Measurements from ENCODE around the gene MZT2A. TPM values are rescaled to one million over a fixed set of nuclear protein-coding genes. Genes with fewer than 3 reads are reported as not detected.
"Not testable (repeated sequence)": the region's sequence is repeated elsewhere in the genome, so short reads cannot be mapped to it uniquely, and the experiment has no call there.

MZT2A gene
- total and polyA plus RNA-seq, 2 experiments from 2014 or later, result 118 to 211 TPM

GRCh38 chr2:131488306-131489205 lies 3.6 kb downstream of the MZT2A start:
- Histone ChIP-seq H3K36me3 (replicated peaks; ENCODE audit: insufficient read depth, low read depth) (no peaks in the 10 kb centered on the region), H4K20me1 (ENCODE audit: insufficient read depth, poor library complexity, severe bottlenecking) (no peaks in the 10 kb centered on the region), H3K9me2 (replicated peaks; ENCODE audit: insufficient read depth) (no peaks in the 10 kb centered on the region), H3K4me3 (no peak overlapping the region), H3K4me2 (no peak overlapping the region), H3K27ac (no peak overlapping the region), H3K27me3 (no peaks in the 10 kb centered on the region), H3K9me3 (ENCODE audit: low read depth) (no peaks in the 10 kb centered on the region), H2AFZ (no peak overlapping the region), H3K4me1 (ENCODE audit: insufficient read depth) (no peaks in the 10 kb centered on the region), H3K79me2 (peaks cover 23% of the 10 kb centered on the region)
- DNase-seq (ENCODE audit: low spot score), result no peak
- TF ChIP-seq CTCF (IDR thresholded peaks at IDR 0.05; ENCODE audit: poor library complexity) (no peak), EZH2phosphoT487 (IDR thresholded peaks at IDR 0.05; ENCODE audit: low read depth, severe bottlenecking, unreplicated experiment) (no peak), EZH2 (IDR thresholded peaks at IDR 0.05; ENCODE audit: borderline replicate concordance) (no peak)
- 91% methylated on average over 14 of the region's 14 CpGs for WGBS (ENCODE audit: low lambda C conversion rate, missing lambda C conversion rate)

- H3K4me3 ChIP-seq; H4K20me1 ChIP-seq (ENCODE audit: insufficient read depth, poor library complexity, severe bottlenecking); H2AFZ ChIP-seq; H3K27ac ChIP-seq; H3K4me1 ChIP-seq (ENCODE audit: insufficient read depth); H3K4me2 ChIP-seq; H3K9me3 ChIP-seq (ENCODE audit: low read depth); H3K27me3 ChIP-seq; H3K36me3 ChIP-seq (replicated peaks; ENCODE audit: insufficient read depth, low read depth); H3K9me2 ChIP-seq (replicated peaks; ENCODE audit: insufficient read depth): not testable (repeated sequence)
- 83% methylated on average over 14 of the region's 14 CpGs for whole genome bisulfite sequencing (ENCODE audit: low lambda C conversion rate, missing lambda C conversion rate)
- DNase-seq (ENCODE audit: low spot score), result peak; percentile 38
- H3K79me2 ChIP-seq, result peaks cover 18% of the 10 kb centered on the region
Measured at GRCh38 chr2:131486201-131486902, 5.8 kb downstream of the MZT2A start.

DNA sequence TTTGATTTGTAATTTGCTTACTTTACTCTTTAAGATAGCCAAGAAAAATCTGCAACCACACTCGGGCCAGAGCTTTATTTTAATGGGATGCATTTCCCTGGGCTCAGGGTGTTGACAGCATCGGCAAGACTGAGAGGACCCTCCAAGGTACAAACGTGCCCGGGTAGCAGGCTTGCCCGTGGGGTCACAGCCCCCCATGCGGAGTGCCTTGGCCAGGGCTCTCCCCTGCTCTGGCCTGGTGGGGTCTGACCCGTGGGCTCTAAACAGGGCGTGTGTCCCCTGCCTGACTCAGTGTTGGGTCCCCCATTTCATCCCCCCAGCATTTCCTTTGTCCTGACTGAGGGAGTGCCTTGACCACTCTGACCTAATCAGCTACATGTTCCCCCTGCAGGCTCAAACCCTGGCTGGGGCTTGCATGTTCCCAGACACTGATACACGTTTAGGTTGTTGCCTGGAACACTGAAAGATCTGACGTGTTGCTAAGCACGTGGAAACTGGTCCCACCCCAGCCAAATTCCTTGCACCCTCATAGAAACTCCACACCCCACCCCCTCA lies 7.2 kb downstream of the MZT2A start:
- WGBS (ENCODE audit: low lambda C conversion rate, missing lambda C conversion rate), result 96% methylated on average over 11 of the region's 11 CpGs
- not testable (repeated sequence) for H3K9me3 ChIP-seq (ENCODE audit: low read depth); H3K9me2 ChIP-seq (replicated peaks; ENCODE audit: insufficient read depth); H3K27ac ChIP-seq; H3K36me3 ChIP-seq (replicated peaks; ENCODE audit: insufficient read depth, low read depth); H3K4me1 ChIP-seq (ENCODE audit: insufficient read depth); H3K27me3 ChIP-seq; H2AFZ ChIP-seq; H3K79me2 ChIP-seq; H3K4me2 ChIP-seq; H3K4me3 ChIP-seq; H4K20me1 ChIP-seq (ENCODE audit: insufficient read depth, poor library complexity, severe bottlenecking); DNase-seq (ENCODE audit: low spot score)

- H3K27ac ChIP-seq; H3K79me2 ChIP-seq; H3K36me3 ChIP-seq (replicated peaks; ENCODE audit: insufficient read depth, low read depth); DNase-seq (ENCODE audit: low spot score); H3K4me2 ChIP-seq; H3K27me3 ChIP-seq; H3K9me3 ChIP-seq (ENCODE audit: low read depth); H3K4me3 ChIP-seq; H4K20me1 ChIP-seq (ENCODE audit: insufficient read depth, poor library complexity, severe bottlenecking); H3K9me2 ChIP-seq (replicated peaks; ENCODE audit: insufficient read depth); H3K4me1 ChIP-seq (ENCODE audit: insufficient read depth); H2AFZ ChIP-seq: not testable (repeated sequence)
- WGBS (ENCODE audit: low lambda C conversion rate, missing lambda C conversion rate), result 99% methylated on average over 24 of the region's 24 CpGs
Measured at GRCh38 chr2:131483981-131484820, 8.0 kb downstream of the MZT2A start.

GRCh38 chr2:131482506-131483155 lies 9.6 kb downstream of the MZT2A start:
- not testable (repeated sequence) for H4K20me1 ChIP-seq (ENCODE audit: insufficient read depth, poor library complexity, severe bottlenecking); H3K27me3 ChIP-seq; H3K27ac ChIP-seq; H2AFZ ChIP-seq; H3K9me2 ChIP-seq (replicated peaks; ENCODE audit: insufficient read depth); DNase-seq (ENCODE audit: low spot score); H3K4me2 ChIP-seq; H3K4me3 ChIP-seq; H3K4me1 ChIP-seq (ENCODE audit: insufficient read depth); H3K36me3 ChIP-seq (replicated peaks; ENCODE audit: insufficient read depth, low read depth); H3K79me2 ChIP-seq; H3K9me3 ChIP-seq (ENCODE audit: low read depth)
- WGBS (ENCODE audit: low lambda C conversion rate, missing lambda C conversion rate), result 97% methylated on average over 18 of the region's 19 CpGs

- H4K20me1 ChIP-seq (ENCODE audit: insufficient read depth, poor library complexity, severe bottlenecking); H3K4me2 ChIP-seq; H3K27ac ChIP-seq; H3K27me3 ChIP-seq; H3K4me3 ChIP-seq; DNase-seq (ENCODE audit: low spot score); H2AFZ ChIP-seq; H3K4me1 ChIP-seq (ENCODE audit: insufficient read depth); H3K9me2 ChIP-seq (replicated peaks; ENCODE audit: insufficient read depth); H3K79me2 ChIP-seq; H3K9me3 ChIP-seq (ENCODE audit: low read depth); H3K36me3 ChIP-seq (replicated peaks; ENCODE audit: insufficient read depth, low read depth): not testable (repeated sequence)
- WGBS (ENCODE audit: low lambda C conversion rate, missing lambda C conversion rate), result 97% methylated on average over 18 of the region's 20 CpGs
Measured at GRCh38 chr2:131480351-131480750, 11.8 kb downstream of the MZT2A start.

Measured in hepatocyte (in vitro differentiated cells).